ENCODE results near the gene FBXO3. TPM values are rescaled to one million over a fixed set of nuclear protein-coding genes. Genes with fewer than 3 reads are reported as not detected.

The FBXO3 gene
- total and polyA plus RNA-seq, 2 of the 8 experiments (the other 6 are each of a cell fraction or from before 2014, with no cell fraction given): 15.9 to 25.7 TPM

DNA sequence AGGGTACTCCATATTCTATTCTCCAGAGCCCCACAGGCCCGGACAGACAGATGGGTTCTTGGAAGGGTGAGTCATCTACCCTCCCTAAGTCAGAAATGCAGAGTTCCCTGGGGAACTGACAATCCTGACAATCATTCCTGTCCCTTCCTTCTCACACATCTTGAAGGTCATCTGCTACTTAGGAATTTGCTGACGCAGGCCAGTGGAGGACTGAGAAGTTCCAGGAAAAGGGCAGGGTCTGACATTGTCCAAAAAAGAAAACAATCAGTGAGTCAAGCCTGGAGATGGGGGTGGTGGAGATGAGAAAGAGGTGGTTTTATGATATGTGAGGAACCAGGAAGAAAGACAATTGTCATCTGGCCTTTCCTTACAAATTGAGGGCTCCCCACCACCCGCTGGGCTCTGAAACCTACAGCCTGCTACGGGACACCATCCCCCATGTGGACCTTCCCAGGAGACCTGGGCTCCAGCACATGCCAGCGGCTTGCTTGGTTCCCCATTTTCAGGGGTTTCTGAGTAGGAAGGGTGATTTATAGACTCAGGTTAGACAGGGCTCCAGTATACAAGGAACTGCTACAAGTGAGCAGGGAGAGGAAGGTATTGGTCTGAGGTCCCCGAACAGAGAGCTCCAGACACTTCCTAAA lies 51.0 kb downstream of the FBXO3 start:
- no peak overlapping the region for H3K4me3 ChIP-seq (ENCODE audit: extremely low read depth in 1 of 4, insufficient read depth in 2 of 4, low read depth in 3 of 4, low read length in 4 of 4)
- no peak for DNase-seq (ENCODE audit: low read depth in 1 of 2, low spot score in 2 of 2)
- no peaks in the 10 kb centered on the region for H3K23me2 ChIP-seq (ENCODE audit: low read depth, low read length)
- H4K8ac ChIP-seq (ENCODE audit: extremely low read depth, insufficient read depth, low read length): no peak overlapping the region
- H3K27ac ChIP-seq (ENCODE audit: low read depth, low read length): no peak overlapping the region
- no peaks in the 10 kb centered on the region for H3K9me3 ChIP-seq (ENCODE audit: insufficient read depth in 2 of 2, low read depth in 1 of 2, low read length in 1 of 2)
- no peak overlapping the region for H3K9ac ChIP-seq (replicated peaks in 1 of 4; ENCODE audit: extremely low read depth in 1 of 4, low read depth in 3 of 4, low read length in 3 of 4)
- peaks cover 12% of the 10 kb centered on the region; the same call in 1 of the 2 replicates for H3K79me1 ChIP-seq (ENCODE audit: low read depth, low read length)
- H2BK12ac ChIP-seq (ENCODE audit: low read depth, low read length): no peak overlapping the region
- no peak overlapping the region for H3K14ac ChIP-seq (ENCODE audit: insufficient read length)
- ChIA-PET POLR2A (ENCODE audit: partially characterized antibody) (interaction anchor here (1.1 kb wide), 1 partner anchor 19 kb away, joined by 4 read pairs; no protein-coding TSS in a partner anchor), CTCF (ENCODE audit: partially characterized antibody) (interaction anchor here (0.7 to 3.0 kb wide), 5 partner anchors 7 to 690 kb away, joined by 3 to 8 read pairs (median 3); no protein-coding TSS in a partner anchor)
- no peak overlapping the region; the same call in 1 of the 2 replicates for H2AK5ac ChIP-seq (ENCODE audit: low read depth, low read length)
- 88% methylated on average over 6 of the region's 6 CpGs; no CpG with 5 or more reads in 1 of the 2 experiments for WGBS, 2 experiments (ENCODE audit: extremely low coverage in 1 of 2, insufficient coverage in 1 of 2, insufficient read length in 1 of 2, insufficient replicate concordance in 2 of 2, low coverage in 1 of 2, low lambda C conversion rate in 2 of 2, missing lambda C conversion rate in 1 of 2)
- peaks cover 4 to 9% of the 10 kb centered on the region in 2 experiments for H4K20me1 ChIP-seq (replicated peaks in 1 of 2; ENCODE audit: control insufficient read depth in 1 of 2, insufficient read depth in 2 of 2, low read length in 2 of 2)
- no peak overlapping the region for H2BK15ac ChIP-seq (ENCODE audit: low read length)
- no peak overlapping the region for H4K91ac ChIP-seq (replicated peaks; ENCODE audit: insufficient read length, low read length)
- H3K36me3 ChIP-seq (ENCODE audit: control insufficient read depth in 2 of 4, insufficient read depth in 4 of 4, low read length in 3 of 4): peaks cover 0 to 18% (median 10%) of the 10 kb centered on the region in 4 experiments; a peak in 5 of 8 replicates
- H3K79me2 ChIP-seq (ENCODE audit: control insufficient read depth in 1 of 2, insufficient read depth in 2 of 2, low read length in 2 of 2): peaks cover 0 to 19% of the 10 kb centered on the region in 2 experiments; a peak in 2 of 4 replicates
- no peak overlapping the region for H2BK5ac ChIP-seq (ENCODE audit: low read depth, low read length)
- H2AFZ ChIP-seq (ENCODE audit: low read length): no peak overlapping the region
- no peak overlapping the region for H3K18ac ChIP-seq (ENCODE audit: extremely low read depth, low read length)
- no peak overlapping the region for H4K5ac ChIP-seq (ENCODE audit: insufficient read length, low read depth, low read length)
- H3K4me2 ChIP-seq (ENCODE audit: insufficient read depth in 1 of 2, low read depth in 2 of 2, low read length in 2 of 2): no peak overlapping the region
- no peak for FAIRE-seq
- H3K27me3 ChIP-seq (replicated peaks in 1 of 4; ENCODE audit: control insufficient read depth in 3 of 4, extremely low read depth in 1 of 4, insufficient read depth in 3 of 4, low read length in 3 of 4): no peaks in the 10 kb centered on the region
- H3K56ac ChIP-seq (replicated peaks; ENCODE audit: insufficient read length, low read depth, low read length): no peak overlapping the region
- no peak overlapping the region for H3K4ac ChIP-seq (replicated peaks; ENCODE audit: insufficient read length, low read depth, low read length)
- no peak overlapping the region for H2BK120ac ChIP-seq (replicated peaks; ENCODE audit: low read depth, low read length)
- no peak overlapping the region for H3K23ac ChIP-seq (ENCODE audit: insufficient read length)
- peaks cover 0 to 4% (median under 1%) of the 10 kb centered on the region in 4 experiments; a peak in 3 of 7 replicates for H3K4me1 ChIP-seq (replicated peaks in 1 of 4; ENCODE audit: control insufficient read depth in 3 of 4, insufficient read depth in 4 of 4, low read length in 3 of 4)
- H2BK20ac ChIP-seq (ENCODE audit: low read length): no peak overlapping the region
- TF ChIP-seq CHD1 (IDR thresholded peaks at IDR 0.05; ENCODE audit: low read depth, low read length) (no peak), BRCA1 (IDR thresholded peaks at IDR 0.05; ENCODE audit: low read depth, low read length) (no peak), SIRT6 (IDR thresholded peaks at IDR 0.05; ENCODE audit: low read length) (no peak), TCF12 (IDR thresholded peaks at IDR 0.05; ENCODE audit: low read depth, low read length) (no peak), SP2 (IDR thresholded peaks at IDR 0.05; ENCODE audit: low read length) (no peak), NRF1 (IDR thresholded peaks at IDR 0.05; ENCODE audit: low read depth, low read length) (no peak), RBBP5 (IDR thresholded peaks at IDR 0.05; ENCODE audit: borderline replicate concordance, low read depth, low read length) (no peak), SIN3A (conservative IDR thresholded peaks at IDR 0.05 in 1 of 2, IDR thresholded peaks at IDR 0.05 in 1 of 2; ENCODE audit: low read depth in 1 of 2, low read length in 2 of 2) (no peak), BCL11A (IDR thresholded peaks at IDR 0.05; ENCODE audit: low read depth in 2 of 2, low read length in 2 of 2) (no peak), SAP30 (IDR thresholded peaks at IDR 0.05; ENCODE audit: insufficient read depth, insufficient replicate concordance, low read length) (no peak), TBP (IDR thresholded peaks at IDR 0.05; ENCODE audit: low read depth, low read length) (no peak), EZH2 (IDR thresholded peaks at IDR 0.05; ENCODE audit: low read depth, low read length, severe bottlenecking) (no peak), JUND (IDR thresholded peaks at IDR 0.05; ENCODE audit: low read length) (no peak)

Measured in H1 (cell line).